ENCODE measurements around the gene USP3.

USP3 gene

DNA sequence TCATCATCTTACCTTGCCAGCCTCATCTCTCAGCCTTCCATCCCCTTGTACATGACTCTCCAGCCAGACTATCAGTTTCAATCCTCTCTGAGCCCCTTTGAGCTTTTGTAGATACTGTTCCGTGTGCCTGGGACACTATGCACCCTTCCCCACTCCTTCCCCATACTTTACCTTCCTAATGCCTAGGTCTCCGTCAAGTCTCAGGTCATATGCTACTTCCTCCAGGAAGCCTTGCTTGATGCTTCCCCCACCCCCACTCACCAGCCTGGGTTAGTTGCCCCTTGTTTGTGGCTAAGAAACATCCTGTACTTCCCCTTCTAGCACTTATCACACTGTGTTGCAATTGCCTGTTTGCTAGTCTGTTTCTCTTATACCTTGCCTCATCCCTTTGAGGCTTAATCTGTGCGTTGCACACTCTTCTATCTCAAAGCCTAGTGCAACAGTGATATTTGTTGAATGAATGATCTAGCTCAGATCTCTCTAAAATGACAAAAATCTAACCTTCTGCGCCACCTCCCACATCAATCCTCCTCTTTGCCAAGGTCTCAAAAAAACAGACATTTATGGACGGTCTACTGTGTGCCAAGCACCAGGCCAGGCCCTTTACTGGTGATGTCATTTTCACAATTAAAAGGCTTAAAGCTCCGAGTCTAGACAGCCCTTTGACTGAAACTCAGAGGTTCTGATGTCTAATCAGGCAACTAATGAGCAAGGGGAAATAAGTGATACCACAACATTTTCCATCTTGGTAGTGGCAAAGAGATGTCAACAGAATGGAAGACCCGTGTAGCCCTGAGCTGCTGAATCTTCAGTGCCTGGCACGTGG, 6.5 kb upstream of the USP3 start:
- no peak for DNase-seq

DNA sequence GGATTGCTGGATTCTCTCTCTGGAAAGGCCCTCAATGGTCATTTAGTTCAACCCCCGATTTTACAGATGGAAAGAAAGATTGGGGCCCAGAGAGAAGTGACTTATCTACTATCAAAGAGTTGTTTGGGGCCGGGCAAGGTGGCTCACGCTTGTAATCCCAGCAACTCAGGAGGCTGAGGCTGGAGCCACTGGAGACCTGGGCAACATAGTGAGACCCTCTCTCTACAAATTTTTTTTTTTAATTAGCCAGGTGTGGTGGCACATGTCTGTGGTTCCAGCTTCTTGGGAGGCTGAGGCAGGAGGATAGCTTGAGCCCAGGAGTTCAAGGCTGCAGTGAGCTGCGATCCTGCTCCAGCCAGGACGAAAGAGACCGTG, 5.2 kb upstream of the USP3 start:
- no peak for DNase-seq

DNA sequence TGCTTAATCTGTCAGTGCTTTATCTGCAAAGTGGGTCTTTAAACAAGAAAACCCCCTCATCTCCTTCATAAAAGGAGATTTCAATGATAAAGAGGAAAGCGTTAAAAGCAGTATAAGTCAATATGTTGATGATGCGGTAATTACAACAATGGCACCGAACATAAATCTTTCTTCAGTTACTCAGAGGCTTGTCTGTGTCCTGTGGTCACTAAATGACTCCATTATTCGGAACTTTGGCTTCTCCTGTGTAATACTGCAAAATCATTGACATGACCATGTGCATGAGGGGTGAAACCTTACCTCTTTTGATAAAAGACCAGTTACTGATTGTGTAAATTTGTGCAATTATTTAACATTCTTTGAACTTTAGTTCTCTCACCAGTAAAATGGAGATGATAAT, 4.8 kb upstream of the USP3 start:
- no peak for DNase-seq

DNA sequence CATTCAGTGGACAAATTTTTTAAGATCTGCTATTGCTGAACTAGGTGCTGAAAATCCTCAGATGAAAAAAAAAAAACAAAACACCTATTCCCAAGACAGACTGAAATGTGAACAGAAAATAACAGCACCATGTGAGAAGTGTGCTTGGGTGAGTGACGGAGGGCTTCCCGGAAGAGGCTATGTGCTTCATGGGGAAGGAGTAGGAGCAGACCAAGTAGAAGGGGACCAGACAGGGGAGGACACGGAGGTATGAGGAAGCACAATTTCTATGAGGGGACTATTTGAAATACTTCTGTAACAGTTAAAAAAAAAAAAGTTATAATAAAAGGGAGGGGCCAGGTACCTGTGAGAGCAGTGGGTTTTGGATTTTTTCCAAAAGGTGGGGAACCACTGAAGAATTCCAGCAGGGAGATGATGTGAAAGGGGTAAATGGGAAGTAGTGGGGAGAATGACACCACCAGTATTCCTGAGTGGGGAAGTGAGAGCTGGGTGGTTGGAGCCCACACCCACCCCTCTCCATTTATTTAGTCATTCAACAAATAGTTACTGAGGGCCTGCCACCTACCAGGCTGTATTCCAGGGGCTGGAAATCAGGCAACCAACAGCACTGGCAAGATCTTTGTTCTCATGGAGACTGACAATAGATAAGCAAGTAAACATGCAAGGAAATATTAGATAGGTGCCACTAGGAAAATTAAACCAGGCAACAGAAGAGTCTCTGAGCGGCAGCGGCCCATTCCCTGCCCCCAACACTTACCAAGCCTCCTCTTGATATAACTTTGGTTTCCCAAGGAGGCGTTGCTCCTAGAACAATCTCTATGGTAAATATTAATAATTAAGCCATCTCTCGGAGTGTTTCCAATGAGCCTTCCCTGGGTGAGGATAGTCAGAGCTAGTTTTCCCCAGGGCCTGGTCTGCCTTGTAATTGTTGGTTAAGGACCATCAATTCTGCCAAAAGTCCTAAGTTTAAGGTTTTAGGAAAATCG, 3.8 kb upstream of the USP3 start:
- DNase-seq, result no peak

DNA sequence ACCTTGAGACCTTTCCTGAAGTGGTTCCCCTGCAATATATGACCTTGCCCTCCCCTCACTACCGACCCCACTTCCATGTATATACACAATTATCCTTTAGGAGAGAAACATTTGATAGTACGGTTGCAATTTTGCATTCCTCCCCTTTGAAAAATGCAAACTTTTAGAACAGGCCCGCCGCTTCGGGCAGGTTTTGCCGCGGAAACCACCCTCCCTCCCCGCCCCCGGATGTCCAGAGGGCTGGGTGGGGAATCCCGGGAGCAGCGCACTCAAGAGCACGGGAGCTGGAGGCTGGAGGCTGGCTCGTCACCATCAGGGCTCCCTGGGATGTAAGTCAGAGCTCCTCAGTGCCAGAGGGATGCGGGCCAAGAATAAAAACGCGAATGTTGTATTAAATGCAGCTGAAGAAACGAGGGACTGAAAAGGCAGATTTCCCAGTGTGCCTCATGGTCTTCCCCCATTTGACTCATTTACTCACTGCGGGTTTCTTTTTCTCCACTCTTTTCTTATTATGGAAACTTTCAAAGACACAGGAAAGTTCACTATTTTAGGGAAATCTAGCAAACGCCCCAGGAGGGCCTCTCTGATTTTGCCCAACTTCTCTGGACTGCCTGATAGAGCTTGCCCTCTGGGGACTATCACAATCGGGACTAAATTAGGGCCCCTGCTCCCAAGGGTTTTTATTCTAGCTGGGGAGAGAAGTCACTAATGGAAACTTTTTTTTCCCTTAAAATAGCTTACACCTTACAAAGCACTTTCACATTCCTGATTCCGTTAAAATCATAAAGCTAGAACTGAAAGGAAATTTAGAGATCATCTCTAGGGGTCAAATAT, 2.9 kb upstream of the USP3 start:
- DNase-seq, result no peak

DNA sequence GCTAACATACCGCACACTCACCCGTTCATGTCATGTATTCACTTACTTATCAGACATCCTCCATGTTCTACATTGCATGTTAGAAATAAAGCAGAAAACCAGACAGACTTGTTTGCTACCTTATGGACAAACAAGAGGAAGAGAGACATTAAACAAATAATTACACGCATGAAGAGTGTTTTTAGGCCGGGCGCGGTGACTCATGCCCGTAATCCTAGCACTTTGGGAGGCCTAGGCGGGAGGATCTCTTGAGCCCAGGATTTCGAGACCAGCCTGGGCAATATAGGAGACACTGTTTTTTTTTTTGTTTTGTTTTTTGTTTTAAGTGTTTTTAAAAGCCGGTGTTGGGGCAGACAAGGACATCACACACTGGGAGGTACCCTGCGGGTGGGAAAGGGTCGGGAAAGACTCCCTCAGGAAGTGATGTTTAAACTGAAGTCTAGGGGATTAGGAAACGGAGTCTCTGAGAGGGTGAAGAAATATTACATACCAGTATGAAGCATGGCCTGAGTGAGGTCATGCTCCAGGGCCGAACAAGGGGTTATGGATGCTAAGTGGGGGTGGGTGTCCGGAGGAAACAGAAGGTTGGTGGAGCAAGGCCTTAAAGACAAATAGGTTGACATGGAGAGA, 2.1 kb upstream of the USP3 start:
- no peak for DNase-seq

DNA sequence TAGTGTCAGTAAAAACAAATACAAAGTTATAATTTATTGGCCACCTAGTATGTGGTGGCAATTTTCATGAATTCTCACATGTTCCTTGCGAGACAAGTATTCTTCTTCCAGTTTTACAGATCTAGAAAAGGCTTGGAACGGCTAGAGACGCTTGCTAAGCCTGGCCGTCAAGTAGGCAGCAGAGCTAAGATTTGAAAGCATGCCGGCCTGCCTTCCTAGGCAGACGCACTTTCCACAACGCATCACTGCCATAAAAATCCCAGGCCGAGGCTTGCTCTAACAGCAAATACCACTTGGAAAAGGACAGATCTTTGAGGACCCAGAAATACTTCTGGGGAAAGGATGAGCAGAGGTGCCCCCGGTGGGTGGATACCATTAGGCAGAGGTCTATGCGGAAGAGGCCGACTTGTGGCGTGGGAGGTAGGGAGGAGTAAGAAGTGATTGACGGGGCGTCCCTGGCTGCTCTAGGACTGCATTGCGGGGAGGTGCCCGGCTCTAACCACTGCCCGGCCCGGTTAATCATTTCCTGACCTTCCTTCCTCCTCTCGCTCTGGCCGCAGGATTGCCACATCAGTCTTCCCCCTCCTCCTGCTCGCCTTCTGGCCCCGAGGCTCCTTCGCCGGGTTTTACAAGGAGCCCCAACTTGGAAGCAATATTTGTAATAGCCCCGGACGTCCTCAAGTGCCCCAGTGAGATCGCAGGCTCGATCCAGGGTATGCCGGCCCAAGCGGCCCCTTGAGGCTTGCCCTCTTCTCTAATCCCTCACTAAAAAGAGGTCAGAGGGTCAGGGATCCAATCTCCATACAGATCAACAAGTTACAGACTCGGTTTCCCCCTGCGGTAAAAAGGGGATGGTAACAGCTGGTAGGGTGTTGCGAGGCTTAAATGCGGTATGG, 1.3 kb upstream of the USP3 start:
- no peak for DNase-seq

DNA sequence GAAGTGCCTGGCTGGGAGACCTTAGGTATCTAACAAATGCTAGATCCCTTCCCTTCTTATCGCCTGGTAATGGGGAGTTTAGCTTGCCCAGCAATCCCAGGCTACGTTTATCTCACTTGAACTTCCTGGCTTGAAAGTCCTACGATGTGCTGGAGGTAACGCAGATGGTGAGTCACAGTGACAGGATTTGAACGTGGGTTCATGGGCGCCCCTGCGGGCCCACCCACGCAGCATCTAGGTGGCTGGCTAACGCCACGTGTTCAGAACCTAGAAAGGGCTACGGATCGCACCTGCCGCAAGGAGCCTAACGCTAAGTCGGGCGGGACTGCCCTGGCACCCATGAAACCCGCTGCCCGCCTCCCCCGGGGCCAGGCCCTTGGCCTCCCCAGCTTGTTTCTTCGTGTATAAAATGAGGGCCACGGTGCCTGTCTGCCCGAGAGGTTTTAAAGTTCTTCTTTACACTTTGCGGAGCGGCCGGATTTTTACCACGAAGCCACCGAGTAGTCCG, 600 bp upstream of the USP3 start:
- no peak for DNase-seq

DNA sequence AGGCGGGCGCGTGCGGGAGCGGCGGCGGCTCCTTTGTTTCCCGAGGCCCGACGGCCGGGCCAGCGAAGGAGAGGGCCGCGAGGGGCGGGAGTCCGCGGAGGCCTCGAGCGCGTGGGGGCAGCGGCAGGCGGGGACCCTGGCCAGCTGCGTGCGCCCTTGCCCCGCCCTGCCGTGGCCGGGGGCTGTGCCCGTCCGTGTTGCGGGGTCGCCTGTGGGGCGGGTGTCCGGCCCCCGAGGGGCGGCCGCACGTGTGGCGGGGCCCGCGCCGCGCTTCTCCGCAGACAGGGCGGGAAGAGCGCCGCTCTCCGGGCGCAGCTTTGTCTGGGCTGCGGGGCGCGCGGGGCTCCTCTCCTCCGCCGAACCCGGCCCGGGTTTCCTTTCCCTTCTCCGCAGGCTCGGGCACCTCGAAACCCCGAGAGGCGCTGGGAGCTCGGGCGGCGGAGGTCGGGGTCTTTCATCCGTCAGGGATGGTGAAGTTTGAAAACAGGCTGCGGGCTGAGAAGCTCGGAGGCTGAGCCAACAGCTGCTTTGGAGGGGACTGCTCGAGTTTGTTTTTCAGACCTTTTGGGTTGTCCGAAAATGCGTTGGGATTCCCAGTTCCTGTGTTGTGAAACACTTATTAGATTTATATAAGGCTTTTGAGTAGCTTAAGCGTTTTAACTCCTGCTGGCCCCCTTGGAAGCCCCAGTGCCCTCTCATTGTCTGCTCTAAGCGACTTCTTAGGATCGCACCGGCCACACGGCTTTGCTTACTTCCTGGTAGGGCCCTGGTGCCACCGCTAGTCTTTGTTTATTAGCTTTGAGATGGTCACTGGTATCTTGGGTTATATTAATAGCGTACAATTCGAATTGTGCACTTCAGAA, 817 bp downstream of the USP3 start:
- no peak for DNase-seq

DNA sequence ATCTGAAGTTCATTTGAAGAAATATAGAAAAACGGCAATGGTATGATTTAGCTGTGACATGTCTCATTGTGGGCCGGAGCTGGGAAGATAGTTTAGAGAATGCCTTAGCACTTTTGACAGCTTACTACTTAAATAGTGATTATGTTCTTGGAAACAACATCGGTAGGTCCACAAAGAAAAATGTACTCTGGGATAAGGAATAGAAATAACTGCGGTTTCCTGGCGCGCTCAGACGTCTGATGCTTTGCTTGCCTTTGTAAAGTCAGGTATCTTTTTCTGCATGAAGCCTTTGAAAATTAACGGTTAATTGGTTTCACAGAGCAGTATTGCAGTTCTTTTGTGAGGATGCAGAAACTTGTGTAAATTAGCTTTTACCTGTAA, 1.4 kb downstream of the USP3 start:
- DNase-seq, result no peak

DNA sequence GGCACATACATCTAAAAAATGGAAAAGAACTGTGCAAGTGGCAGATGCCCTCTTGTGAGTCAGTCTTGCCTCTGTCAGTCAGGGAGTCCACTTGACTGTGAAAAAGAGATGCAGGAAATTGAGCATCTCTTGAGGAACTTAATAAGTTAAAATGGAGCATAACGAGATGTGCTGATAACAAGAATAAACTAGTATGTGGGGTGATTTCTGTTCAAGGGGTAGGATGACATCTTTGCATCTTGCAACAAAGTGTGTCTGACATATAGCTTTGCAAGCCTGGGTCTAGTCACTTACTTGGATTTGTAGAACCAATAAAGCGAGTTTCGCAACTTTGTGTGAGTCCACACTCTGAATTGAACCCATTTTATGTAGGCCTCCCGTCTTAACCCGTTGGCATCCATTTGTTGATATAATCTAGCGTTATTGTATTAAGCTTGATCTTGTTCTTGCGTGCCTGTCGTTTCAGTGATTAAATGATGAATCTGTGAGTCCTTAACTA, 2.2 kb downstream of the USP3 start:
- no peak for DNase-seq

DNA sequence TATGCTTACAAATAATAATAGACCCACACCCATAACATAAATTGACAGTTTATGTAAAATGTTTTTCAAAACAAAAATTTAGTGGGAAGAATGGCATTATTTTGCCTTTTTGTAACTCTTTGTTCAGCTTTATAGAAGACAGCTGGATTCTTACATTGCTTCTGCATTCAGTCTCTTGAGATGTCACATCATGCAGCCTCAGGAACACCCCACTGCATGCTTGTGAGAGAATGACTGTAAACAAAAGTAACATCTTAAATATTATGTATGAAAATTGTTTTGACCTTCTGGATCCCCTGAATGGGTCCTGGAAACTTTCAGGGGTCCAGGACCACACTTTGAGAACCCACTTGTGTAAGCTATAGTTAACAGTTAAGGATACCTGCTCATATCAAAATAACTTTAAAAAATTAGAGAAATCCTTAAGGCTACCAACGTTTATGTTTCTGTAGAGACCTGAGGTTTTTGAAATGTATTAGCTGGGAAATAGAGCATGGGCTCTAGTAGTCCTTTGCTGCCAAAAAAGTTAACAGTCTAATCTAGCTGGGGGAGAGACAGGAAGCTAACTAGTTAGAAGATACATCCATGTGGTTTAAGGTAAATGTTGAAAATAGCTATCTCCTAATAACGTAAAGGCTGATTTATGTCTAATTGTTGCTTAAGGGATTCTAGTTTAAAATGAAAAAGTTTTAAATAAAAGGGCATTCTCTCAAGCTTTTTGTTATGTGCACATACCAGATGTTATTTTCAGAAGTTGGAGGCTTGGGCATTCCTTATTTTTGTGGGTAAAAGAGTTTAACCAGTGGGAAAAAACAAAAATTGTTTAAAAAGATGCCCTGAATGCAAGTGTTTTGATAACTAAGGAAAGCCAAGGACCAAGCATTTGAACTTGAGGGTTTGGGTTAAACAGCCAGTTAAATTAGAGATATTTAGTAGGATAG, 3.8 kb downstream of the USP3 start:
- no peak for DNase-seq

DNA sequence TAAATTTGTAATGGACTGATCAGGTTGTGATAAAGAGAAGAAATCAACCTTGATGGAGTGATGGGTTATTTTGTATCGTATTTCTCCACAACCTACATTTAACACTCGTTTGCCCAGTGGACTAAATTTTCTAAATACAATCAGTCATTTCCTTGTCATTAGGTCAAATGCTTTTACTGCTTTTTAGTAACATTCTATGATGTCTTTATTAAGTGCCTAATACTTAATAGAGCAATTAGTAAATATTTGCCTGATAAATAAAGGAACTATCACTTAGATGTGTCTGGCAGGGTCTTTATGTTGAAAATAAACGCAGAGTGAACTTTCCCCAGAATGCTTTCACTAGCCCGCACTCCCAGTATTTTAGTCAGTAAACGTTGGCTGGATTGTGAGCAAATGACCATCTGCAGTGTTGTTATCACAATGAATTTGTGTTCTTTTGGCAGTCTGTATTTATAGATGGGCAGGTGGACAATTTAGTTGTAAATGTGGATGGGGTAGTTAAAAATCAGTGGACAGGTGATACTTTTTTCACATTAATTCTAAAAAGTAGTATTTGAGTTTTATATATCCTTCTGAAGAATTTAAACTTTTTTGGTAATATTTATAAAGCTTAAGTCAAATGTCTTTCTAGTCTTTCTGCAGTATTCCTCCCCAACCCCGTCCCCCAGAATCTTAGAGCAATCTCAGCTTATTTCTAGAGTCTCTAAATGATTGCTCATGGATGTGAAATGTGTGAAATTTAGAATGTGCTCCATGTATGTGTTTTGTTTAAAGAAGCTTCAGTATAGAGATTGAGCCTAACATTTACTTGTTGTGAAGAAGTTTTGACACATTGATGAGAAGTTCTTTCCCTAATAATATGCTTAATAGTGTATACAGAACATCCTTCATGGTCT, 4.9 kb downstream of the USP3 start:
- no peak for DNase-seq

DNA sequence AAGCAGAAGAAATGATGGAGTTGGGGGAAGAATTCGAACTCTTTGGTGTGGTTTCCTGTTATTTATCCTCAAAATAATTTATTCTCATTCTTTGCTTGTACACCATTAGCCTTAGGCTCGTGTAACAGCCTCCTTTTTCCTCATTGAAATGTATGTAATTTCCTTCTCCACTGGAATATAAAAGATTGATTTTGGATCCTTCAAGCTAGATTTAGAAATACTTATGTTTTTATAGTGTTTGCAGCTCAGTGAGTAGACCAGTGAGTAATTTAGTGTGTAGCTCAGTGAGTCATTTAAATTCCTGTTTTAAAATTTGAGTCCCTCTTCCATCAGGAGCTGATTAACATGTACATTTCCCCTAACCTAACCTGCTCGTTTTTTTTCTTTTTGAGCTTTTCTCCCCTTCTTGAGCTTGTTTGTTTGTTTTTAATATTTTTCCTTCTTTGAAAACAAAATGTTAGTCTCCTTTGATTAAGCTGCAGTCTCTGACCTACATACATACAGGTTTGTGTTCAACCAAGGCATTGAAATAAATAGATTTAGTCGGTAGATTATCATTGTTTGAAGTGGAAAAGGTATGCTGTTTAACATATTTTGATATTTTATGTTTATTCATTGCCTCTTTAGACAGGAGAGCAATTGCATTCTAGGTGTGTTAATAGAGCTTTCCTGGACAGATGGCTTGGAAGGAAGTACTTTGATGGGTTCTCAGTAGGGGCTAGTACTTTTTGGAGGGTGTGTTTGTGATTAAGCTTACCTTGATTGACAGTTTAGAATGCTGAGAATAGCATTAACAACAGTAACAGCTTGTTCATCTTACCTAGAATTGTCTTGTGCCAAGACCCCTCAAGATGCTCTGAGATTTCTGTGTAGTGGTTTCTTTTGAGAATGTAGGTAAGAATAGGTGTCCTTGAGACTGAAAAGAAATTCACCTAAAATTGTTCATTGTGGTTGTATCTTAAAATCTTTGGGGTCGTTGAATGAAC, 5.9 kb downstream of the USP3 start:
- DNase-seq, result no peak

DNA sequence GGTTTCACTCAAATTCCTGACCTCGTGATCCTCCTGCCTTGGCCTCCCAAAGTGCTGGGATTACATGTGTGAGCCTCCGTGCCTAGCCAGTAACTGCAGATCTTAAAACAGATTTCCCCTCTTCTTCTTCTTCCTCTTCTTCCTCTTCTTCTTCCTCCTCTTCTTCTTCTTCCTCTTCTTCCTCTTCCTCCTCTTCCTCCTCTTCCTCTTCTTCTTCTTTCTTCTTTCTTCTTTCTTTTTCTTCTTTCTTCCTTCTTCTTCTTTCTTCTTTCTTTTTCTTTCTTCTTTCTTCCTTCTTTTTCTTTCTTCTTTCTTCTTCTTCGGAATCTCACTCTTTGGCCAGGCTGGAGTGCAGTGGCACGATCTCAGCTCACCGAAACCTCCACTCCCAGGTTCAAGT, 7.8 kb downstream of the USP3 start:
- no peak for DNase-seq

DNA sequence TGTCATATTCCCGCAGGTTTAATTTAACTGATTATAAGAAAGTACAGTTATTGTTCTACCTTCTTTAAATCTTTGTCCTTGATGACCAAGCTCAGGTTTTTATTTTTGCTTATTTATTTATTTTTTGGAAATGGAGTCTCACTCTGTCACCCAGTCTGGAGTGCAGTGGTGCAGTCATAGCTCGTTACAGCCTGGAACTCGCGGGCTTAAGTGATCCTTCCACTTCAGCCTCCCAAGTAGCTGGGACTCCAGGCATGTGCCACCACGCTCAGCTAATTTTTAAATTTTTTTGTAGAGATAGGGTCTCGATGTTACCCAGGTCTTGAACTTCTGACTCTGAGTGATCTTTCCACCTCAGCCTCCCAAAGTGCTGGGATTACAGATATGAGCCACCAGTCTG, 8.9 kb downstream of the USP3 start:
- no peak for DNase-seq

DNA sequence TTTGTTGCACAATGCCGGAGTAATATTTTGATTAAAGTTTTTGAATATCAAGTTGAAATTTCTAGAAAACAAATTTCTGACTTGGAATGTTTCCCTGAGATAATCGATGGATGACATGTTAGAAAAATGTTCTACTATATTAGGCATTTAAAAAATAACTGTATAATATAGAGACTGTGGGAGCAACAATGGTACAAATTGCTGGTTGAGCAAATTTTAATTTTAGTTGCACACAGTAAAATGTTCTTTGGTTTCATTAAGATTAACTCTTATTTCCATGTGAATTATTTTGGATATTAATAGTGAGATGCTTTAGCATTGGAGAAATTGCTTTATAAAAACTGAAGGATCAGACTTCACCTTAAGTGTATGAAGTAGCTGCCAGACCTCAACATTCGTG, 9.3 kb downstream of the USP3 start:
- DNase-seq, result no peak
